Vagina (tissue), 2 donors: ENCODE data around the gene NRXN3.

ENCODE experiments used
- POLR2A ChIP-seq, 2 donors: fragments of 450-650 bp; IDR thresholded peaks; one replicate each; pipeline ENCODE4 v1.6.1; 2017; ENCODE audit warnings: antibody characterized with exemption in 2 of 2, mild to moderate bottlenecking in 2 of 2, moderate library complexity in 2 of 2
- POLR2AphosphoS5 ChIP-seq, 2 donors: sonication (generic); formaldehyde crosslinking; IDR thresholded peaks; one replicate each; pipeline ENCODE4 v1.9.0; 2017; ENCODE audit warnings: antibody characterized with exemption in 2 of 2, mild to moderate bottlenecking in 2 of 2, low read depth in 1 of 2; ENCODE audit not compliant: insufficient read depth in 1 of 2
- TF ChIP-seq, protein P1 (sequence below), 3 experiments: fragments of 450-650 bp in 2 of 3; fragments of 200-600 bp in 1 of 3; sonication (generic) in 1 of 3; IDR thresholded peaks; one replicate each; pipeline ENCODE4 v1.5.1; 2017 to 2019; ENCODE audit warnings: antibody characterized with exemption in 3 of 3, mild to moderate bottlenecking in 2 of 3, moderate library complexity in 2 of 3

DNA sequence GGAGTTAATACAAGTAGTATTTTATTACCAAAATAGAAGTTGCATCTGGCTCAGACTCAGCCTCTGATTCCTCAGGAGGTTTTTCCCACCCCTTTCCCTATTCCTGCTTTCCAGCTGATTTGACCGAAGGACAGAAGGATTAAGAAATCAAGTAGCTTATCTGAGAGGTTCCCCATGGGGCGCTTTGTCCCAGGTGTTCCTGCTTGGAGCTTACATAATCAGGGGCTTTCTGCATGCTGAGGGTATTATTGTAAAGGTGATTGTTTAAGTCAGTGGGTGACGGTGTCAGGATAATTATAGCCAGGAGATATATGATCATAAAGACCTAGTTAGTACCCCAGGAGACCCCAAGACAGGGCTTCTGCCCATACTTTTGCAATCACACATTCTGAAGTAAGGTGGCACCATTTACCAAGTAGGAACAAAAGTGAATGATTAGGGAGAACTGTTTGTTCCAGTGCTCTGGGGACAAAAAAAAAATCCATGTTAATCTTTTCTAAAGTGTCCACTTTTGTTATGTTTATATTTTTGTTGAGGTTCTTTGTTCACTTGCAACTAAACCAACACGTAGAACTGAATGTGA is 921.3 kb downstream of the NRXN3 start:
- TF ChIP-seq, protein P1, sequence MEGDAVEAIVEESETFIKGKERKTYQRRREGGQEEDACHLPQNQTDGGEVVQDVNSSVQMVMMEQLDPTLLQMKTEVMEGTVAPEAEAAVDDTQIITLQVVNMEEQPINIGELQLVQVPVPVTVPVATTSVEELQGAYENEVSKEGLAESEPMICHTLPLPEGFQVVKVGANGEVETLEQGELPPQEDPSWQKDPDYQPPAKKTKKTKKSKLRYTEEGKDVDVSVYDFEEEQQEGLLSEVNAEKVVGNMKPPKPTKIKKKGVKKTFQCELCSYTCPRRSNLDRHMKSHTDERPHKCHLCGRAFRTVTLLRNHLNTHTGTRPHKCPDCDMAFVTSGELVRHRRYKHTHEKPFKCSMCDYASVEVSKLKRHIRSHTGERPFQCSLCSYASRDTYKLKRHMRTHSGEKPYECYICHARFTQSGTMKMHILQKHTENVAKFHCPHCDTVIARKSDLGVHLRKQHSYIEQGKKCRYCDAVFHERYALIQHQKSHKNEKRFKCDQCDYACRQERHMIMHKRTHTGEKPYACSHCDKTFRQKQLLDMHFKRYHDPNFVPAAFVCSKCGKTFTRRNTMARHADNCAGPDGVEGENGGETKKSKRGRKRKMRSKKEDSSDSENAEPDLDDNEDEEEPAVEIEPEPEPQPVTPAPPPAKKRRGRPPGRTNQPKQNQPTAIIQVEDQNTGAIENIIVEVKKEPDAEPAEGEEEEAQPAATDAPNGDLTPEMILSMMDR (IDR thresholded peaks at IDR 0.05): no peak
- TF ChIP-seq POLR2A (IDR thresholded peaks at IDR 0.05): no peak
- no peak for TF ChIP-seq POLR2AphosphoS5 (IDR thresholded peaks at IDR 0.05; ENCODE audit: insufficient read depth in 1 of 2, low read depth in 1 of 2)
